Vagina (tissue), 2 donors: ENCODE measurements around the gene SLC39A11.
"Not testable (repeated sequence)": the region's sequence is repeated elsewhere in the genome, so short reads cannot be mapped to it uniquely, and the experiment has no call there.

ENCODE experiments used
- CTCF ChIP-seq, 3 experiments: fragments of 450-650 bp in 2 of 3; fragments of 200-600 bp in 1 of 3; sonication (generic) in 1 of 3; IDR thresholded peaks; one replicate each; pipeline ENCODE4 v1.5.1; 2017 to 2019; ENCODE audit warnings: antibody characterized with exemption in 3 of 3, mild to moderate bottlenecking in 2 of 3, moderate library complexity in 2 of 3
- POLR2A ChIP-seq, 2 donors: fragments of 450-650 bp; IDR thresholded peaks; one replicate each; pipeline ENCODE4 v1.6.1; 2017; ENCODE audit warnings: antibody characterized with exemption in 2 of 2, mild to moderate bottlenecking in 2 of 2, moderate library complexity in 2 of 2
- POLR2AphosphoS5 ChIP-seq, 2 donors: sonication (generic); formaldehyde crosslinking; IDR thresholded peaks; one replicate each; pipeline ENCODE4 v1.9.0; 2017; ENCODE audit warnings: antibody characterized with exemption in 2 of 2, mild to moderate bottlenecking in 2 of 2, low read depth in 1 of 2; ENCODE audit not compliant: insufficient read depth in 1 of 2

- not testable (repeated sequence) for TF ChIP-seq CTCF (IDR thresholded peaks at IDR 0.05); POLR2AphosphoS5 (IDR thresholded peaks at IDR 0.05; ENCODE audit: insufficient read depth in 1 of 2, low read depth in 1 of 2); POLR2A (IDR thresholded peaks at IDR 0.05)
Observed at GRCh38 chr17:72761893-72762575, 330.5 kb downstream of the SLC39A11 start.
